GM18873 (cell line): ENCODE data around the gene SMARCC2.

ENCODE experiments used
- ATAC-seq: cut with Tn5 transposase; IDR thresholded peaks from one replicate; pipeline ENCODE4 v1.9.1; 2021; ENCODE audit warnings: mild to moderate bottlenecking, moderate library complexity, moderate number of reproducible peaks; ENCODE audit not compliant: unreplicated experiment, low FRiP score

Gene SMARCC2

GRCh38 chr12:56189099-56189917 lies at the start of gene SMARCC2:
Gene SMARCC2, minus strand, starts transcription at chr12:56189483. Its CDS starts 22 bp downstream, at chr12:56189461.
- ATAC-seq = peak; percentile 47

- ATAC-seq = no peak
Measured at GRCh38 chr12:56237552-56237951, 48.3 kb upstream of the SMARCC2 start.

- ATAC-seq = no peak
Measured at GRCh38 chr12:56236985-56237384, 47.7 kb upstream of the SMARCC2 start.

GRCh38 chr12:56236091-56236490 lies 46.8 kb upstream of the SMARCC2 start:
- no peak for ATAC-seq

GRCh38 chr12:56234746-56235436 lies 45.6 kb upstream of the SMARCC2 start:
- ATAC-seq = no peak

GRCh38 chr12:56231184-56231582 lies 41.9 kb upstream of the SMARCC2 start:
- no peak for ATAC-seq

- ATAC-seq = no peak
Measured at GRCh38 chr12:56230432-56231183, 41.3 kb upstream of the SMARCC2 start.

- ATAC-seq = no peak
Measured at GRCh38 chr12:56229916-56230431, 40.7 kb upstream of the SMARCC2 start, which contains the start of gene SLC39A5. Gene SLC39A5, plus strand, starts transcription at chr12:56230051. Its CDS starts 1,224 bp downstream, at chr12:56231275.

- ATAC-seq = no peak
Measured at GRCh38 chr12:56229082-56229481, 39.8 kb upstream of the SMARCC2 start.

GRCh38 chr12:56224954-56225353 lies 35.7 kb upstream of the SMARCC2 start:
- no peak for ATAC-seq

GRCh38 chr12:56224102-56224701 lies 34.9 kb upstream of the SMARCC2 start, which contains the start of gene NABP2:
Gene NABP2, plus strand, starts transcription at chr12:56224342. Its CDS starts 515 bp downstream, at chr12:56224857.
- peak; percentile 45 for ATAC-seq

GRCh38 chr12:56223571-56224101 lies 34.4 kb upstream of the SMARCC2 start:
- no peak for ATAC-seq

GRCh38 chr12:56222531-56222895 lies 33.2 kb upstream of the SMARCC2 start:
- no peak for ATAC-seq

GRCh38 chr12:56221757-56222530 lies 32.7 kb upstream of the SMARCC2 start, which contains the start of gene RNF41:
Gene RNF41, minus strand, starts transcription at chr12:56221922. Its CDS starts 7,875 bp downstream, at chr12:56214047.
- peak; percentile 87 for ATAC-seq

GRCh38 chr12:56221232-56221756 lies 32.0 kb upstream of the SMARCC2 start:
- ATAC-seq = peak; percentile 22

- ATAC-seq = no peak
Measured at GRCh38 chr12:56220611-56221231, 31.4 kb upstream of the SMARCC2 start.

- ATAC-seq = no peak
Measured at GRCh38 chr12:56219840-56220239, 30.6 kb upstream of the SMARCC2 start.

- ATAC-seq = no peak
Measured at GRCh38 chr12:56216461-56216860, 27.2 kb upstream of the SMARCC2 start.
